HepG2 (cell line): ENCODE data around the gene SAMD4A. TPM values are rescaled to one million over a fixed set of nuclear protein-coding genes. Genes with fewer than 3 reads are reported as not detected.

Source experiments
- DNMT3B ChIP-seq: conservative IDR thresholded peaks from 2 replicates; pipeline ENCODE4 v1.6.1; 2016; ENCODE audit warnings: missing biosample characterization, control low read depth
- KLF15 ChIP-seq: sonication (generic); formaldehyde crosslinking; IDR thresholded peaks from 2 replicates; pipeline ENCODE4 v1.8.1; 2023; ENCODE audit warnings: borderline replicate concordance, mild to moderate bottlenecking, inconsistent platforms, missing genetic modification reagents, mixed read lengths
- MAF1 ChIP-seq: sonication (generic); formaldehyde crosslinking; IDR thresholded peaks from 2 replicates; pipeline ENCODE4 v1.5.0; 2020; ENCODE audit warnings: missing genetic modification reagents, borderline replicate concordance
- ONECUT2 ChIP-seq: sonication (generic); formaldehyde crosslinking; IDR thresholded peaks from 2 replicates; pipeline ENCODE4 v1.4.0; 2020; ENCODE audit warnings: missing genetic modification reagents
- PAX8 ChIP-seq: sonication (generic); formaldehyde crosslinking; IDR thresholded peaks from 2 replicates; pipeline ENCODE4 v1.8.0; 2022; ENCODE audit warnings: mild to moderate bottlenecking, missing genetic modification reagents, borderline replicate concordance
- SMAD9 ChIP-seq: sonication (generic); formaldehyde crosslinking; IDR thresholded peaks from 2 replicates; pipeline ENCODE4 v1.5.1; 2020; ENCODE audit warnings: mild to moderate bottlenecking, missing genetic modification reagents
- SNAPC2 ChIP-seq: sonication (generic); formaldehyde crosslinking; IDR thresholded peaks from 2 replicates; pipeline ENCODE4 v1.8.1; 2022; ENCODE audit warnings: mild to moderate bottlenecking, missing genetic modification reagents
- ZBTB20 ChIP-seq: sonication (generic); formaldehyde crosslinking; IDR thresholded peaks from 2 replicates; pipeline ENCODE4 v1.8.1; 2023; ENCODE audit warnings: missing genetic modification reagents, low read depth, mild to moderate bottlenecking, borderline replicate concordance
- ZBTB42 ChIP-seq: sonication (generic); formaldehyde crosslinking; IDR thresholded peaks from 2 replicates; pipeline ENCODE4 v1.5.0; 2020; ENCODE audit warnings: mild to moderate bottlenecking, missing genetic modification reagents
- ZFYVE20 ChIP-seq: sonication (generic); formaldehyde crosslinking; IDR thresholded peaks from 2 replicates; pipeline ENCODE4 v1.8.0; 2023; ENCODE audit warnings: low read depth, mild to moderate bottlenecking, moderate library complexity, missing genetic modification reagents, borderline replicate concordance
- ZNF253 ChIP-seq: sonication (generic); formaldehyde crosslinking; IDR thresholded peaks from 2 replicates; pipeline ENCODE4 v1.8.0; 2022; ENCODE audit warnings: mild to moderate bottlenecking, missing genetic modification reagents, borderline replicate concordance
- ZNF468 ChIP-seq: sonication (generic); formaldehyde crosslinking; IDR thresholded peaks from 2 replicates; pipeline ENCODE4 v1.8.0; 2022; ENCODE audit warnings: mild to moderate bottlenecking, moderate library complexity, missing genetic modification reagents
- ZNF720 ChIP-seq: sonication (generic); formaldehyde crosslinking; IDR thresholded peaks from 2 replicates; pipeline ENCODE4 v1.4.0; 2020; ENCODE audit warnings: missing genetic modification reagents
- polyA plus RNA-seq, 8 experiments: library from polyadenylated mRNA; depleted of rRNA in 3 of 8; stranded (reverse) in 7 of 8; unstranded in 1 of 8; fragments of >200 nt; fragmentation: Illumina TruSeq in 4 of 8; extraction: Trizol in 4 of 8; gene quantifications; 2 replicates each; pipeline versions ENCODE4 v1.2.1 to v1.2.3, GENCODE V29; 2011 to 2016; ENCODE audit warnings: low read depth in 4 of 8, missing spikeins in 1 of 8, mixed read lengths in 1 of 8; ENCODE audit not compliant: insufficient read depth in 1 of 8
- total RNA-seq, 5 experiments: library from RNA; depleted of rRNA; stranded (reverse); fragments of >200 nt; fragmentation: Illumina TruSeq; extraction: Trizol; gene quantifications; 2 replicates each; pipeline ENCODE4 v1.2.3, GENCODE V29; 2016; ENCODE audit warnings: low read depth in 1 of 5
- TF ChIP-seq, protein P1 (sequence below): sonication (generic); formaldehyde crosslinking; IDR thresholded peaks from 2 replicates; pipeline ENCODE4 v1.5.0; 2020; ENCODE audit warnings: missing genetic modification reagents
- TF ChIP-seq, protein P2 (sequence below): sonication (generic); formaldehyde crosslinking; IDR thresholded peaks from 2 replicates; pipeline ENCODE4 v1.4.0; 2020; ENCODE audit warnings: missing genetic modification reagents
- TF ChIP-seq, protein P3 (sequence below): sonication (generic); formaldehyde crosslinking; IDR thresholded peaks from 2 replicates; pipeline ENCODE4 v1.5.0; 2020; ENCODE audit warnings: missing genetic modification reagents
- TF ChIP-seq, protein P4 (sequence below): sonication (generic); formaldehyde crosslinking; IDR thresholded peaks from 2 replicates; pipeline ENCODE4 v1.5.0; 2020; ENCODE audit warnings: mild to moderate bottlenecking, missing genetic modification reagents, borderline replicate concordance
- TF ChIP-seq, protein P5 (sequence below): sonication (generic); formaldehyde crosslinking; IDR thresholded peaks from 2 replicates; pipeline ENCODE4 v1.5.0; 2020; ENCODE audit warnings: missing genetic modification reagents
- TF ChIP-seq, protein P6 (sequence below): sonication (generic); formaldehyde crosslinking; IDR thresholded peaks from 2 replicates; pipeline ENCODE4 v1.5.1; 2020; ENCODE audit warnings: missing genetic modification reagents, mild to moderate bottlenecking, borderline replicate concordance

Gene SAMD4A
- total and polyA plus RNA-seq, 2 of the 13 experiments (the other 11 are each of a cell fraction or from before 2014, with no cell fraction given) = 11.8 to 13.0 TPM

DNA sequence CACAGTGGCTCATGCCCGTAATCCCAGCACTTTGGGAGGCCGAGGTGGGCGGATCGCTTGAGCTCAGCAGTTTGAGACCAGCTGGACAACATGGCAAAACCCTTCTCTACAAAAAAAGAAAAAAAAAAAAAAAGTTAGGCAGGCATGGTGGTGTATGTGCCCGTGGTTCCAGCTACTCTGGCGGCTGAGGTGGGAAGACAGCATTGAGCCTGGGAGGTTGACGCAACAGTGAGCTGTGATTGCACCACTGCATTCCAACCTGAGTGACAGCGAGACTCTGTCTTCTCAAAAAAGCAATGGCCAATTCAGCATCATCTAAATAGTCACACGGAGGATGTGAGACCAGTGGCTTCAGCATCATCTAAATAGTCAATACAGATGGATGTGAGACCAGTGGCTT is 10.4 kb upstream of the SAMD4A start (continued):
- TF ChIP-seq, protein P1, sequence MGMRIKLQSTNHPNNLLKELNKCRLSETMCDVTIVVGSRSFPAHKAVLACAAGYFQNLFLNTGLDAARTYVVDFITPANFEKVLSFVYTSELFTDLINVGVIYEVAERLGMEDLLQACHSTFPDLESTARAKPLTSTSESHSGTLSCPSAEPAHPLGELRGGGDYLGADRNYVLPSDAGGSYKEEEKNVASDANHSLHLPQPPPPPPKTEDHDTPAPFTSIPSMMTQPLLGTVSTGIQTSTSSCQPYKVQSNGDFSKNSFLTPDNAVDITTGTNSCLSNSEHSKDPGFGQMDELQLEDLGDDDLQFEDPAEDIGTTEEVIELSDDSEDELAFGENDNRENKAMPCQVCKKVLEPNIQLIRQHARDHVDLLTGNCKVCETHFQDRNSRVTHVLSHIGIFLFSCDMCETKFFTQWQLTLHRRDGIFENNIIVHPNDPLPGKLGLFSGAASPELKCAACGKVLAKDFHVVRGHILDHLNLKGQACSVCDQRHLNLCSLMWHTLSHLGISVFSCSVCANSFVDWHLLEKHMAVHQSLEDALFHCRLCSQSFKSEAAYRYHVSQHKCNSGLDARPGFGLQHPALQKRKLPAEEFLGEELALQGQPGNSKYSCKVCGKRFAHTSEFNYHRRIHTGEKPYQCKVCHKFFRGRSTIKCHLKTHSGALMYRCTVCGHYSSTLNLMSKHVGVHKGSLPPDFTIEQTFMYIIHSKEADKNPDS (CRISPR knock-in tag) = no peak
- TF ChIP-seq ZNF468 = no peak
- TF ChIP-seq, protein P2, sequence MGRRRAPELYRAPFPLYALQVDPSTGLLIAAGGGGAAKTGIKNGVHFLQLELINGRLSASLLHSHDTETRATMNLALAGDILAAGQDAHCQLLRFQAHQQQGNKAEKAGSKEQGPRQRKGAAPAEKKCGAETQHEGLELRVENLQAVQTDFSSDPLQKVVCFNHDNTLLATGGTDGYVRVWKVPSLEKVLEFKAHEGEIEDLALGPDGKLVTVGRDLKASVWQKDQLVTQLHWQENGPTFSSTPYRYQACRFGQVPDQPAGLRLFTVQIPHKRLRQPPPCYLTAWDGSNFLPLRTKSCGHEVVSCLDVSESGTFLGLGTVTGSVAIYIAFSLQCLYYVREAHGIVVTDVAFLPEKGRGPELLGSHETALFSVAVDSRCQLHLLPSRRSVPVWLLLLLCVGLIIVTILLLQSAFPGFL (CRISPR knock-in tag) = no peak
- no peak for TF ChIP-seq DNMT3B (CRISPR knock-in tag)
- TF ChIP-seq ZNF720 (CRISPR knock-in tag) = no peak
- TF ChIP-seq ZFYVE20 (CRISPR knock-in tag) = no peak
- TF ChIP-seq, protein P3, sequence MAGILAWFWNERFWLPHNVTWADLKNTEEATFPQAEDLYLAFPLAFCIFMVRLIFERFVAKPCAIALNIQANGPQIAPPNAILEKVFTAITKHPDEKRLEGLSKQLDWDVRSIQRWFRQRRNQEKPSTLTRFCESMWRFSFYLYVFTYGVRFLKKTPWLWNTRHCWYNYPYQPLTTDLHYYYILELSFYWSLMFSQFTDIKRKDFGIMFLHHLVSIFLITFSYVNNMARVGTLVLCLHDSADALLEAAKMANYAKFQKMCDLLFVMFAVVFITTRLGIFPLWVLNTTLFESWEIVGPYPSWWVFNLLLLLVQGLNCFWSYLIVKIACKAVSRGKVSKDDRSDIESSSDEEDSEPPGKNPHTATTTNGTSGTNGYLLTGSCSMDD (CRISPR knock-in tag) = no peak
- TF ChIP-seq ONECUT2 = no peak
- no peak for TF ChIP-seq PAX8 (CRISPR knock-in tag)
- no peak for TF ChIP-seq SMAD9
- TF ChIP-seq, protein P4, sequence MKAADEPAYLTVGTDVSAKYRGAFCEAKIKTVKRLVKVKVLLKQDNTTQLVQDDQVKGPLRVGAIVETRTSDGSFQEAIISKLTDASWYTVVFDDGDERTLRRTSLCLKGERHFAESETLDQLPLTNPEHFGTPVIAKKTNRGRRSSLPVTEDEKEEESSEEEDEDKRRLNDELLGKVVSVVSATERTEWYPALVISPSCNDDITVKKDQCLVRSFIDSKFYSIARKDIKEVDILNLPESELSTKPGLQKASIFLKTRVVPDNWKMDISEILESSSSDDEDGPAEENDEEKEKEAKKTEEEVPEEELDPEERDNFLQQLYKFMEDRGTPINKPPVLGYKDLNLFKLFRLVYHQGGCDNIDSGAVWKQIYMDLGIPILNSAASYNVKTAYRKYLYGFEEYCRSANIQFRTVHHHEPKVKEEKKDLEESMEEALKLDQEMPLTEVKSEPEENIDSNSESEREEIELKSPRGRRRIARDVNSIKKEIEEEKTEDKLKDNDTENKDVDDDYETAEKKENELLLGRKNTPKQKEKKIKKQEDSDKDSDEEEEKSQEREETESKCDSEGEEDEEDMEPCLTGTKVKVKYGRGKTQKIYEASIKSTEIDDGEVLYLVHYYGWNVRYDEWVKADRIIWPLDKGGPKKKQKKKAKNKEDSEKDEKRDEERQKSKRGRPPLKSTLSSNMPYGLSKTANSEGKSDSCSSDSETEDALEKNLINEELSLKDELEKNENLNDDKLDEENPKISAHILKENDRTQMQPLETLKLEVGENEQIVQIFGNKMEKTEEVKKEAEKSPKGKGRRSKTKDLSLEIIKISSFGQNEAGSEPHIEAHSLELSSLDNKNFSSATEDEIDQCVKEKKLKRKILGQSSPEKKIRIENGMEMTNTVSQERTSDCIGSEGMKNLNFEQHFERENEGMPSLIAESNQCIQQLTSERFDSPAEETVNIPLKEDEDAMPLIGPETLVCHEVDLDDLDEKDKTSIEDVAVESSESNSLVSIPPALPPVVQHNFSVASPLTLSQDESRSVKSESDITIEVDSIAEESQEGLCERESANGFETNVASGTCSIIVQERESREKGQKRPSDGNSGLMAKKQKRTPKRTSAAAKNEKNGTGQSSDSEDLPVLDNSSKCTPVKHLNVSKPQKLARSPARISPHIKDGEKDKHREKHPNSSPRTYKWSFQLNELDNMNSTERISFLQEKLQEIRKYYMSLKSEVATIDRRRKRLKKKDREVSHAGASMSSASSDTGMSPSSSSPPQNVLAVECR = no peak; the same call in 1 of the 2 replicates
- no peak for TF ChIP-seq ZNF253 (CRISPR knock-in tag)
- TF ChIP-seq, protein P5, sequence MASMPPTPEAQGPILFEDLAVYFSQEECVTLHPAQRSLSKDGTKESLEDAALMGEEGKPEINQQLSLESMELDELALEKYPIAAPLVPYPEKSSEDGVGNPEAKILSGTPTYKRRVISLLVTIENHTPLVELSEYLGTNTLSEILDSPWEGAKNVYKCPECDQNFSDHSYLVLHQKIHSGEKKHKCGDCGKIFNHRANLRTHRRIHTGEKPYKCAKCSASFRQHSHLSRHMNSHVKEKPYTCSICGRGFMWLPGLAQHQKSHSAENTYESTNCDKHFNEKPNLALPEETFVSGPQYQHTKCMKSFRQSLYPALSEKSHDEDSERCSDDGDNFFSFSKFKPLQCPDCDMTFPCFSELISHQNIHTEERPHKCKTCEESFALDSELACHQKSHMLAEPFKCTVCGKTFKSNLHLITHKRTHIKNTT = no peak
- TF ChIP-seq ZBTB20 (CRISPR knock-in tag) = no peak
- no peak for TF ChIP-seq MAF1 (CRISPR knock-in tag)
- TF ChIP-seq SNAPC2 (CRISPR knock-in tag) = no peak
- TF ChIP-seq KLF15 = no peak
- no peak for TF ChIP-seq ZBTB42 (CRISPR knock-in tag)
- TF ChIP-seq, protein P6, sequence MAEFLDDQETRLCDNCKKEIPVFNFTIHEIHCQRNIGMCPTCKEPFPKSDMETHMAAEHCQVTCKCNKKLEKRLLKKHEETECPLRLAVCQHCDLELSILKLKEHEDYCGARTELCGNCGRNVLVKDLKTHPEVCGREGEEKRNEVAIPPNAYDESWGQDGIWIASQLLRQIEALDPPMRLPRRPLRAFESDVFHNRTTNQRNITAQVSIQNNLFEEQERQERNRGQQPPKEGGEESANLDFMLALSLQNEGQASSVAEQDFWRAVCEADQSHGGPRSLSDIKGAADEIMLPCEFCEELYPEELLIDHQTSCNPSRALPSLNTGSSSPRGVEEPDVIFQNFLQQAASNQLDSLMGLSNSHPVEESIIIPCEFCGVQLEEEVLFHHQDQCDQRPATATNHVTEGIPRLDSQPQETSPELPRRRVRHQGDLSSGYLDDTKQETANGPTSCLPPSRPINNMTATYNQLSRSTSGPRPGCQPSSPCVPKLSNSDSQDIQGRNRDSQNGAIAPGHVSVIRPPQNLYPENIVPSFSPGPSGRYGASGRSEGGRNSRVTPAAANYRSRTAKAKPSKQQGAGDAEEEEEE = no peak
